K562 (cell line): ENCODE measurements around the gene ATXN7L1. TPM values are rescaled to one million over a fixed set of nuclear protein-coding genes. Genes with fewer than 3 reads are reported as not detected.

Experiments used
- ATAC-seq: fragments of 200-7000 bp; cut with Tn5 transposase; 3 replicates; pipeline ENCODE4 v1.9.1; 2020; ENCODE audit warnings: moderate library complexity
- BruUV-seq: library from RNA; stranded (reverse); fragments of 400-500 nt; replicated peaks from 2 replicates; lab custom pipeline; 2021; lab: Mats Ljungman, UMichigan
- CTCF ChIA-PET: fragments of 300-600 bp; formaldehyde crosslinking; extraction: SDS; loops from one replicate; lab custom pipeline; 2021; ENCODE audit warnings: low intra/inter-chr PET ratio; lab: Yijun Ruan, JAX
- POLR2A ChIA-PET: fragments of 300-600, 350-650 bp; sonication (Branson Sonifier 250); formaldehyde crosslinking; extraction: SDS; loops from one replicate; lab custom pipeline; 2021; ENCODE audit warnings: antibody characterized with exemption, inconsistent platforms; lab: Yijun Ruan, JAX
- DNase-seq, 4 experiments: peaks; one replicate each; pipeline versions ENCODE4 v3.0.0 to v3.0.0-alpha.2; 2011 to 2018; ENCODE audit warnings: low spot score in 3 of 4, mixed read lengths in 3 of 4; ENCODE audit errors: extremely low read depth in 1 of 4
- FAIRE-seq: peaks from 2 replicates; lab custom pipeline; 2011; peaks lifted over from hg19 to GRCh38; lab: Jason Lieb, UNC
- H2AFZ ChIP-seq: 2 replicates; pipeline ENCODE4 v1.6.0; 2011; ENCODE audit warnings: low read depth, low read length, control low read depth, inconsistent platforms
- H3K27ac ChIP-seq: fragments of 200-600 bp; 3 replicates; pipeline ENCODE4 v1.8.0; 2011; ENCODE audit warnings: low read depth, mild to moderate bottlenecking, control low read depth, inconsistent platforms, low read length, moderate library complexity, mixed read lengths; ENCODE audit errors: extremely low read depth
- H3K27me3 ChIP-seq, 2 experiments: fragments of 300-600 bp in 1 of 2; 2 replicates in 1 of 2; 3 replicates in 1 of 2; pipeline versions ENCODE4 v1.6.0 to v1.8.0; 2011; ENCODE audit warnings: inconsistent platforms in 2 of 2, low read length in 2 of 2, mild to moderate bottlenecking in 1 of 2, mixed read lengths in 1 of 2, moderate library complexity in 1 of 2; ENCODE audit not compliant: control insufficient read depth in 2 of 2, insufficient read depth in 2 of 2
- H3K36me3 ChIP-seq: fragments of 300-600 bp; 3 replicates; pipeline ENCODE4 v1.8.0; 2011; ENCODE audit warnings: mild to moderate bottlenecking, low read length, inconsistent platforms; ENCODE audit not compliant: control insufficient read depth, insufficient read depth
- H3K4me1 ChIP-seq, 2 experiments: fragments of 200-600 bp in 1 of 2; replicated peaks in 1 of 2; 2 replicates in 1 of 2; 3 replicates in 1 of 2; pipeline versions ENCODE4 v1.5.1 to v1.8.0; 2011; ENCODE audit warnings: inconsistent platforms in 2 of 2, low read length in 2 of 2, mild to moderate bottlenecking in 1 of 2, mixed read lengths in 1 of 2, moderate library complexity in 1 of 2; ENCODE audit not compliant: control insufficient read depth in 2 of 2, insufficient read depth in 2 of 2
- H3K4me2 ChIP-seq: 2 replicates; pipeline ENCODE4 v1.6.1; 2011; ENCODE audit warnings: low read length, control low read depth, inconsistent platforms, mixed read lengths; ENCODE audit not compliant: insufficient read depth
- H3K4me3 ChIP-seq: fragments of 200-600 bp; sonication (generic), shearing (Covaris generic); 2 replicates; pipeline ENCODE4 v1.5.1; 2016; ENCODE audit warnings: control low read depth, inconsistent platforms
- H3K79me2 ChIP-seq: fragments of 200-600 bp; 3 replicates; pipeline ENCODE4 v1.8.0; 2011; ENCODE audit warnings: low read length, inconsistent platforms; ENCODE audit not compliant: control insufficient read depth, insufficient read depth
- H3K9ac ChIP-seq, 2 experiments: 2 replicates each; pipeline versions ENCODE4 v1.6.0 to v1.6.1; 2011; ENCODE audit warnings: low read depth in 2 of 2, low read length in 2 of 2, control low read depth in 1 of 2, inconsistent platforms in 1 of 2, mild to moderate bottlenecking in 1 of 2, mixed read lengths in 1 of 2; ENCODE audit not compliant: insufficient read depth in 1 of 2
- H3K9me1 ChIP-seq: one replicate; pipeline ENCODE4 v1.6.0; 2011; ENCODE audit warnings: inconsistent platforms, mild to moderate bottlenecking, low read length, moderate library complexity; ENCODE audit not compliant: control insufficient read depth, insufficient read depth
- H3K9me3 ChIP-seq: replicated peaks from 2 replicates; pipeline ENCODE4 v1.5.1; 2011; ENCODE audit warnings: low read depth, low read length, inconsistent platforms; ENCODE audit not compliant: control insufficient read depth, insufficient read depth
- H4K20me1 ChIP-seq: replicated peaks from 2 replicates; pipeline ENCODE4 v1.6.1; 2011; ENCODE audit warnings: low read length, inconsistent platforms, mixed read lengths; ENCODE audit not compliant: control insufficient read depth, insufficient read depth
- BRD4 ChIP-seq: fragments of 200-600 bp; sonication (generic); IDR thresholded peaks from 2 replicates; pipeline ENCODE4 v1.6.1; 2017; ENCODE audit warnings: inconsistent platforms
- HLTF ChIP-seq: fragments of 450-650 bp; IDR thresholded peaks from 2 replicates; pipeline ENCODE4 v1.6.1; 2016
- ZFP36 ChIP-seq: fragments of 150-350 bp; IDR thresholded peaks from 2 replicates; pipeline ENCODE4 v1.6.1; 2018; ENCODE audit warnings: low read length, low read depth; ENCODE audit not compliant: partially characterized antibody
- ZKSCAN8 ChIP-seq: fragments of 200-800 bp; sonication (Bioruptor generic); IDR thresholded peaks from 2 replicates; pipeline ENCODE4 v1.6.1; 2016; ENCODE audit warnings: missing genetic modification characterization, missing compliant biosample characterization
- ZNF316 ChIP-seq: fragments of 450-650 bp; IDR thresholded peaks from 2 replicates; pipeline ENCODE4 v1.6.1; 2016
- WGBS: fragments of 100-300 bp; shearing (Covaris generic); methylation state at CpG from one replicate; pipeline ENCODE4 v1.1.6; 2016; ENCODE audit warnings: low coverage, mixed read lengths; ENCODE audit not compliant: insufficient coverage; ENCODE audit errors: missing lambda C conversion rate; 5-methylcytosine and 5-hydroxymethylcytosine counted together
- in situ Hi-C: fragments of 300-500 bp; cut with MboI; formaldehyde crosslinking; loops from 4 replicates; pipeline ENCODE4 v1.15.0; 2018; ENCODE audit warnings: inconsistent platforms, mixed read lengths
- intact Hi-C: fragments of 100-400 bp; cut with micrococcal nuclease; formaldehyde crosslinking; loops from 2 replicates; pipeline ENCODE4 v1.14.2; 2022
- polyA plus RNA-seq, 8 experiments: library from polyadenylated mRNA; depleted of rRNA in 4 of 8; stranded (reverse) in 5 of 8; unstranded in 3 of 8; fragments of >200 nt; fragmentation: Nextera tagmentation in 2 of 8; fragmentation: Illumina TruSeq in 1 of 8; extraction: Ambion mirVana in 2 of 8; extraction: Trizol in 1 of 8; gene quantifications; 2 replicates each; pipeline versions ENCODE4 v1.2.1 to v1.2.3, GENCODE V29; 2011 to 2014; ENCODE audit warnings: inconsistent platforms in 1 of 8, missing spikeins in 1 of 8
- total RNA-seq, 7 experiments: library from RNA; depleted of rRNA in 6 of 7; stranded (reverse); fragments of >200 nt in 6 of 7; fragmentation: Illumina TruSeq in 2 of 7; extraction: Trizol in 2 of 7; gene quantifications; 2 replicates each; pipeline versions ENCODE4 v1.2.1 to v1.2.3, GENCODE V29; 2011 to 2021; ENCODE audit warnings: low replicate concordance in 1 of 7
- TF ChIP-seq, protein P1 (sequence below): sonication (generic); formaldehyde crosslinking; IDR thresholded peaks from 2 replicates; pipeline ENCODE4 v1.8.1; 2023; ENCODE audit warnings: mild to moderate bottlenecking, missing genetic modification reagents, moderate library complexity

Gene ATXN7L1
- total and polyA plus RNA-seq, 9 of the 15 experiments (the other 6 are each of a cell fraction or from before 2014, with no cell fraction given), result 6.6 to 13.7 (median 10.7) TPM

DNA sequence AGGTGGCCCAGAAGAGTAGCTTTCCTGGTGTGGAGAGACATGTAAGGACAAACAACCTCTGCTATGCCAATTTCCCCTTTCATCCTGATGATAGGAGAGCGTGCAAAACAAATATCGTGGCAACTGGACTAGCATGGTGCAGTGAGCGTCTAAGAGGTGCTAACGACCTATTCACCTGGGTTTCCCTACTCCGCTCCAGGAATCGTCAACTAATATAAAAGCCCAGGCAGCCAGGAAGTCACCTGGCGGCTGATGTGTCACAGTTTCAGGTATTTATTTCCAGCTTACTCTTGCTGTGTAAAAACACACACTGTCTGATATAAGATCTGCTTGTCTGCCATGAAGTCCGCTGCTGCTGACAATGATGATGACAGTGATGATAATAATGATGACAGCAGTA, 238.6 kb downstream of the ATXN7L1 start:
- DNase-seq (no peak), ATAC-seq (no peak), FAIRE-seq (no peak)
- Histone ChIP-seq H3K4me3 (no peak overlapping the region), H3K9me1 (no peaks in the 10 kb centered on the region), H3K79me2 (no peaks in the 10 kb centered on the region), H3K9ac (no peak overlapping the region), H3K4me2 (no peak overlapping the region), H4K20me1 (no peaks in the 10 kb centered on the region), H3K9me3 (no peaks in the 10 kb centered on the region), H2AFZ (no peak overlapping the region), H3K27me3 (peaks cover 0 to 14% of the 10 kb centered on the region in 2 experiments; a peak in 1 of 5 replicates), H3K36me3 (no peaks in the 10 kb centered on the region), H3K4me1 (peaks cover under 1 to 6% of the 10 kb centered on the region in 2 experiments; a peak in 3 of 5 replicates), H3K27ac (no peak overlapping the region)
- intact Hi-C loops, result no loop called here
- WGBS, result 58% methylated on average over 8 of the region's 8 CpGs
- TF ChIP-seq ZNF316, result peak; percentile 32; the same call in 1 of the 2 replicates
- TF ChIP-seq, protein P1, sequence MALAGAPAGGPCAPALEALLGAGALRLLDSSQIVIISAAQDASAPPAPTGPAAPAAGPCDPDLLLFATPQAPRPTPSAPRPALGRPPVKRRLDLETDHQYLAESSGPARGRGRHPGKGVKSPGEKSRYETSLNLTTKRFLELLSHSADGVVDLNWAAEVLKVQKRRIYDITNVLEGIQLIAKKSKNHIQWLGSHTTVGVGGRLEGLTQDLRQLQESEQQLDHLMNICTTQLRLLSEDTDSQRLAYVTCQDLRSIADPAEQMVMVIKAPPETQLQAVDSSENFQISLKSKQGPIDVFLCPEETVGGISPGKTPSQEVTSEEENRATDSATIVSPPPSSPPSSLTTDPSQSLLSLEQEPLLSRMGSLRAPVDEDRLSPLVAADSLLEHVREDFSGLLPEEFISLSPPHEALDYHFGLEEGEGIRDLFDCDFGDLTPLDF, result no peak
- no TSS peak for BruUV-seq
- POLR2A ChIA-PET, result interaction anchor here (0.6 to 1.2 kb wide), 3 partner anchors 10 to 323 kb away, joined by 3 read pairs; no protein-coding TSS in a partner anchor
- CTCF ChIA-PET, result no interaction called here
- in situ Hi-C loops, result no loop called here

DNA sequence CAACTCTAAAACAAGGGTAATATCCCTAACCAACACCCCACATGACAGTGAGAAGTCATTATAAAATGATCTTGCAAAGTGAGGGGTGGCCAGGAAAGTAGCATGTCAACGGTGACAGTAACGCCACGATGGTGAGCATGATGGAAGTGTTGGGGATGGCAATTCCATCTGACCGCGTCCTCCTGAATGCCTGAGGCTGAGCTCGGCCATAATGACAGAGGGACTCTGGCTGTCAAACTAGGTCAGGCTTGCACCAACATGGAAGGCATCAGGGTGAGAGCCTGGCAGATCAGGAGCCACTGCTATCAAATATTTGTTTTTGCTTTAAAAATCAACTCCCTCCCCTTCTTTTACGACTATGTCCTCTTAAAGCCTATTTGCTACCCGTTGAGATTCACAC, 239.4 kb downstream of the ATXN7L1 start:
- WGBS, result 50% methylated on average over 8 of the region's 8 CpGs

More for the DNA sequence above, 239.4 kb downstream of the ATXN7L1 start:
- no peak for FAIRE-seq
- CTCF ChIA-PET, result no interaction called here
- Histone ChIP-seq H3K9me1 (no peaks in the 10 kb centered on the region), H3K9ac (no peak overlapping the region), H3K9me3 (no peaks in the 10 kb centered on the region), H3K4me2 (no peak overlapping the region), H2AFZ (no peak overlapping the region), H3K36me3 (no peaks in the 10 kb centered on the region), H3K27ac (no peak overlapping the region), H3K79me2 (no peaks in the 10 kb centered on the region), H3K4me1 (peaks cover 0 to 6% of the 10 kb centered on the region in 2 experiments; a peak in 1 of 5 replicates), H4K20me1 (no peaks in the 10 kb centered on the region), H3K4me3 (no peak overlapping the region), H3K27me3 (peaks cover 0 to 10% of the 10 kb centered on the region in 2 experiments; a peak in 1 of 5 replicates)
- TF ChIP-seq ZKSCAN8, result no peak
- no peak for TF ChIP-seq ZFP36
- TF ChIP-seq BRD4, result no peak
- TF ChIP-seq HLTF, result no peak
- in situ Hi-C loops (no loop called here), intact Hi-C loops (no loop called here)
- POLR2A ChIA-PET, result interaction anchor here (0.6 to 1.2 kb wide), 2 partner anchors 11 to 491 kb away, joined by 3 read pairs; no protein-coding TSS in a partner anchor
- no peak for DNase-seq
- no peak for ATAC-seq
- no TSS peak for BruUV-seq
